CD4-positive, CD25-positive, alpha-beta regulatory T cell (primary cell): ENCODE data around the gene PGLYRP2. TPM values are rescaled to one million over a fixed set of nuclear protein-coding genes. Genes with fewer than 3 reads are reported as not detected.
A peak's percentile ranks its signal among the peaks of the same experiment; 100 is the strongest.

ENCODE experiments used
- ATAC-seq, 2 donors: fragments of 150-1000 bp; cut with Tn5 transposase; one replicate each; pipeline ENCODE4 v1.10.0; 2021; ENCODE audit warnings: low read depth in 2 of 2, moderate number of reproducible peaks in 2 of 2, moderate library complexity in 1 of 2
- DNase-seq, 3 donors: peaks; one replicate each; pipeline versions ENCODE4 v3.0.0 to v3.0.0-alpha.2; 2012 to 2022; ENCODE audit warnings: mixed read lengths in 1 of 3
- H3K27ac ChIP-seq: one replicate; pipeline ENCODE4 v1.7.0; 2013; ENCODE audit warnings: mild to moderate bottlenecking, low read length; ENCODE audit not compliant: insufficient read depth, poor library complexity, severe bottlenecking
- H3K27me3 ChIP-seq: one replicate; pipeline ENCODE4 v1.7.0; 2013; ENCODE audit warnings: low read length; ENCODE audit not compliant: control insufficient read depth, insufficient read depth
- H3K36me3 ChIP-seq: one replicate; pipeline ENCODE4 v1.7.0; 2013; ENCODE audit warnings: mild to moderate bottlenecking, low read length, moderate library complexity; ENCODE audit not compliant: control insufficient read depth, insufficient read depth
- H3K4me1 ChIP-seq: 2 replicates; pipeline ENCODE4 v1.7.0; 2013; ENCODE audit warnings: mild to moderate bottlenecking, low read length; ENCODE audit not compliant: insufficient read depth, control insufficient read depth, poor library complexity, severe bottlenecking
- H3K4me3 ChIP-seq: one replicate; pipeline ENCODE4 v1.7.0; 2013; ENCODE audit warnings: low read depth, mild to moderate bottlenecking, low read length, moderate library complexity
- H3K9me3 ChIP-seq, 2 experiments: 1 replicate in 1 of 2; 2 replicates in 1 of 2; pipeline ENCODE4 v1.7.0; 2013; ENCODE audit warnings: low read length in 2 of 2, mild to moderate bottlenecking in 1 of 2, moderate library complexity in 1 of 2; ENCODE audit not compliant: control insufficient read depth in 2 of 2
- H3K27ac Mint-ChIP-seq, 3 donors: one replicate each; pipeline ENCODE4 v1.8.0; 2020 to 2022; ENCODE audit warnings: mild to moderate bottlenecking in 3 of 3, mixed read lengths in 3 of 3, moderate library complexity in 2 of 3
- H3K27me3 Mint-ChIP-seq: one replicate; pipeline ENCODE4 v1.8.0; 2022; ENCODE audit warnings: mild to moderate bottlenecking, mixed read lengths
- H3K36me3 Mint-ChIP-seq: one replicate; pipeline ENCODE4 v1.8.0; 2020; ENCODE audit warnings: mixed read lengths
- H3K4me1 Mint-ChIP-seq, 4 donors: one replicate each; pipeline ENCODE4 v1.8.0; 2020 to 2022; ENCODE audit warnings: mixed read lengths in 4 of 4, mild to moderate bottlenecking in 1 of 4
- H3K4me3 Mint-ChIP-seq, 4 donors: one replicate each; pipeline ENCODE4 v1.8.0; 2020 to 2022; ENCODE audit warnings: mild to moderate bottlenecking in 4 of 4, mixed read lengths in 4 of 4, moderate library complexity in 3 of 4
- H3K9me3 Mint-ChIP-seq, 7 donors: one replicate each; pipeline ENCODE4 v1.8.0; 2020 to 2022; ENCODE audit warnings: mixed read lengths in 7 of 7, mild to moderate bottlenecking in 3 of 7, moderate library complexity in 2 of 7
- polyA plus RNA-seq, 4 donors: library from polyadenylated mRNA; unstranded; fragments of 300-500 nt; fragmentation: Illumina TruSeq; gene quantifications; one replicate each; pipeline ENCODE4 v1.2.3, GENCODE V29; 2021
- total RNA-seq: library from RNA; stranded (reverse); gene quantifications from one replicate; pipeline ENCODE4 v1.2.3, GENCODE V29; 2022

PGLYRP2 gene
- total and polyA plus RNA-seq, 5 donors from 2014 or later, result 0.10 to 0.12 TPM; not detected in 3

DNA sequence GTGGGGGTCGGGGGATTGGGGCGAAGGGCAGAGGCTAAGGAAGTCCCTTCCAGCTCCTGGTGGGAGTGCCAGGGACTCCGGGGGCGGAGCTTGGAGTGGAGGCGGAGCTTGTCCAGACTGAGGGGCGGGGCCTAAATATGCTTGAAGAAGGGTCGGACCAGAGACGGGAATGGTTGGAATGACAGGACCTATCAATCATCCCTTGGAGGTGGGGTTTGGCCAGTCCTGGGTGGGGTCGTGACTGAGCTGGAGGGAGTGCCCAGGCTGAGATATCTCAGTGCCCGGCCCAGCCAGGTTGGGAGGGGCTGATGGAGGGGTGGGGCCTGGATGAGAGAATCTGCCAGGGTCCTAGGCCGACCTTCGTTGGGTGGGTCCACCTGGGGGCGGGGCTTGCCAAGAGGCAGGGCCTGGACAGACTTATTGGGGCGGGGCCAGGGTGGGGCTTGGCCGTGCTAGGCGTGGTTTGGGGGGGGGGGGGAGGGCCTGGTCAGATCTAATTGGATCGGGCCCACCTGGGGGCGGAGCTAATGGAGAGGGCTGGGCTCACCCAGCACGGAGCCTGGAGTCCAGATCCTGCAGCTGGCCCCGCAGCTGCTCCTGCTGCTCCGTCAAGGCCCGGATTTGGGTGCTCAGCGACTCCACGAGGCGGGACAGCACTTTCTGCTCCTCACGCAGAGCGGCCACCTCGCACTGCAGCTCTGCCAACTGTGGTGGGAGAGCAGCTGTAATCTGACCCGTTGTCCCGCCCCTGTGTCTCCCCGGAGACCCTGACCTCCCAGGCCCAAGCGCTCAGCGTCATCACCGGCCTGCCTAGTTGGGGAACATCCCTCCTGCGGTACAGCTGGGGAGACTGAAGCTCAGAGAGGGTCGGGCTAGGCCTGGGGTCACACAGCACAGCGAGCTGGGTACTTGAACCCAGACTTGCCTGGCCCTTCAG lies 26.9 kb downstream of the PGLYRP2 start:
- no peak overlapping the region for H3K4me3 ChIP-seq
- DNase-seq (no peak), ATAC-seq (no peak)
- peaks cover 0 to 35% (median 24%) of the 10 kb centered on the region in 4 donors for H3K4me1 Mint-ChIP-seq
- peaks cover 48% of the 10 kb centered on the region for H3K36me3 ChIP-seq
- peaks cover 12% of the 10 kb centered on the region for H3K4me1 ChIP-seq
- H3K9me3 Mint-ChIP-seq, result peaks cover 0 to 3% (median 0%) of the 10 kb centered on the region in 7 donors
- H3K27me3 ChIP-seq, result no peaks in the 10 kb centered on the region
- peak overlapping the region in 1 of 4 donors; percentile 48 for H3K4me3 Mint-ChIP-seq
- no peak overlapping the region for H3K27ac Mint-ChIP-seq
- H3K36me3 Mint-ChIP-seq, result peaks cover 32% of the 10 kb centered on the region
- peak overlapping the region; percentile 23 for H3K27ac ChIP-seq
- H3K9me3 ChIP-seq, result no peaks in the 10 kb centered on the region
- peaks cover 9% of the 10 kb centered on the region for H3K27me3 Mint-ChIP-seq

- Histone ChIP-seq H3K36me3 (peaks cover 36% of the 10 kb centered on the region), H3K4me3 (no peak overlapping the region), H3K27ac (peak overlapping the region; percentile 77), H3K4me1 (peaks cover 12% of the 10 kb centered on the region), H3K9me3 (no peaks in the 10 kb centered on the region), H3K27me3 (no peaks in the 10 kb centered on the region)
- H3K4me3 Mint-ChIP-seq, result peak overlapping the region; percentile 83 to 90 (median 88)
- H3K27me3 Mint-ChIP-seq, result peaks cover 9% of the 10 kb centered on the region
- H3K36me3 Mint-ChIP-seq, result peaks cover 30% of the 10 kb centered on the region
- ATAC-seq, result no peak
- H3K9me3 Mint-ChIP-seq, result peaks cover 0 to 3% (median 0%) of the 10 kb centered on the region in 7 donors
- H3K4me1 Mint-ChIP-seq, result peaks cover 0 to 37% (median 25%) of the 10 kb centered on the region in 4 donors
- H3K27ac Mint-ChIP-seq, result peak overlapping the region; percentile 88 to 96 (median 93)
- no peak for DNase-seq
Observed at GRCh38 chr19:15450528-15450890, 28.8 kb downstream of the PGLYRP2 start.

DNA sequence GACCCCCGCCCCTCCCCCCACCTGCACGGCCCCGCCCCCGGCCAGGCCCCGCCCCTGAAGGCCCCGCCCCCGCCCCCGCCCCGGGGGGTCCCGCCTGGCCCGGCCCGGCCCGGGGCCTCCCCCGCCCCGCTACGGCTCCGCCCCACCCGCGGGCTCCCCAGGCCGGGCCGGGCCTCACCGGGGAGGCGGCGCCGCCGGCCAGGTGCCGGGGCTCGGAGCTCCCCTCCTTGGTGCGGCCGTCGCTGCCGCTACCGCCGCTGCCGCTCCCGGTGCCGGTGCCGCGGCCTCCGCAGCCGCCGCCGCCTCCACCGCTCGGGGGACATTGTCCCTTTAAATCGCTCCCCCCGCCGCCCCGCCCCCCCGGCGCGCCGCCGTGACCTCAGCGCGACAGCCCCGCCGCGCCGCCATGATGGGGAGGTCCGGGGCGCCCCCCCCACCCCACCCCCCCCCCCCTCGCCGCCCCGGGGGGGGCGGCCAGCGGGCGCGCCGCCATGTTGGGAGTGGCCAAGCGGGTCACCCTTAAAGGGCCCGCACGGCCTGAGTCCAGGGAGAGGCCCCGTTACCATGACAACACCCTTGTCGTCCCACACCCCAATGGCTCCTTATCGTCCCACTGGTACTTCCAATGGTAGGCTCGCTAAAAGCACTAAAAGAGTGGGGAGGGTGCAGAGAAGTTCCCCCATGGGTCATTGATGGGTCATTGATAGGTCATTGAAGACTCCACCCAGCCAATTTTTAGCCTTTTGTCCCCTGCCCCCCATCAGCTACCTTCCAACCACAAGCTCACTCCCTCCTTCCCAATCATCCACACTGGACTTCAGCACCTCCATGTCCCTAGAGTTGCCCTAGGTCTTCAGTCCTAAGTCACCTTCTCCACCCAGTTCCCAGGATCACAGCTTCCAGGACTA lies 29.4 kb downstream of the PGLYRP2 start, which contains the start of gene WIZ:
Gene WIZ (minus strand): TSS at position 337 of the 908 bp plus-strand sequence. CDS start 1,649 bp downstream, outside the sequence.
- Histone ChIP-seq H3K4me3 (no peak within 1 kb of the TSS), H3K9me3 (no peaks in the 10 kb centered on the region), H3K36me3 (peaks cover 29% of the 10 kb centered on the region), H3K27me3 (no peaks in the 10 kb centered on the region), H3K27ac (peak within 1 kb of the TSS; percentile 77), H3K4me1 (peaks cover 12% of the 10 kb centered on the region)
- Mint-ChIP-seq H3K27ac (peak within 1 kb of the TSS; percentile 88 to 96 (median 93)), H3K4me1 (peaks cover 0 to 31% (median 20%) of the 10 kb centered on the region in 4 donors), H3K36me3 (peaks cover 24% of the 10 kb centered on the region), H3K9me3 (no peaks in the 10 kb centered on the region), H3K27me3 (peaks cover 9% of the 10 kb centered on the region), H3K4me3 (peak within 1 kb of the TSS; percentile 83 to 90 (median 88))
- peak; percentile 73 to 75 for ATAC-seq
- DNase-seq, result peak; percentile 74 to 85 (median 77)

- H3K9me3 Mint-ChIP-seq, result no peaks in the 10 kb centered on the region
- H3K4me3 Mint-ChIP-seq, result peak overlapping the region; percentile 74 to 87 (median 78)
- peak overlapping the region; percentile 38 to 76 (median 65) for H3K27ac Mint-ChIP-seq
- H3K9me3 ChIP-seq, result no peaks in the 10 kb centered on the region
- H3K27ac ChIP-seq, result peak overlapping the region; percentile 51
- H3K36me3 ChIP-seq, result peaks cover 21% of the 10 kb centered on the region
- peaks cover 12% of the 10 kb centered on the region for H3K4me1 ChIP-seq
- peaks cover 9% of the 10 kb centered on the region for H3K27me3 Mint-ChIP-seq
- H3K27me3 ChIP-seq, result no peaks in the 10 kb centered on the region
- no peak for DNase-seq
- H3K4me3 ChIP-seq, result no peak overlapping the region
- ATAC-seq, result no peak
- peaks cover 0 to 27% (median 20%) of the 10 kb centered on the region in 4 donors for H3K4me1 Mint-ChIP-seq
- peaks cover 19% of the 10 kb centered on the region for H3K36me3 Mint-ChIP-seq
Observed at GRCh38 chr19:15448778-15449619, 30.3 kb downstream of the PGLYRP2 start.

DNA sequence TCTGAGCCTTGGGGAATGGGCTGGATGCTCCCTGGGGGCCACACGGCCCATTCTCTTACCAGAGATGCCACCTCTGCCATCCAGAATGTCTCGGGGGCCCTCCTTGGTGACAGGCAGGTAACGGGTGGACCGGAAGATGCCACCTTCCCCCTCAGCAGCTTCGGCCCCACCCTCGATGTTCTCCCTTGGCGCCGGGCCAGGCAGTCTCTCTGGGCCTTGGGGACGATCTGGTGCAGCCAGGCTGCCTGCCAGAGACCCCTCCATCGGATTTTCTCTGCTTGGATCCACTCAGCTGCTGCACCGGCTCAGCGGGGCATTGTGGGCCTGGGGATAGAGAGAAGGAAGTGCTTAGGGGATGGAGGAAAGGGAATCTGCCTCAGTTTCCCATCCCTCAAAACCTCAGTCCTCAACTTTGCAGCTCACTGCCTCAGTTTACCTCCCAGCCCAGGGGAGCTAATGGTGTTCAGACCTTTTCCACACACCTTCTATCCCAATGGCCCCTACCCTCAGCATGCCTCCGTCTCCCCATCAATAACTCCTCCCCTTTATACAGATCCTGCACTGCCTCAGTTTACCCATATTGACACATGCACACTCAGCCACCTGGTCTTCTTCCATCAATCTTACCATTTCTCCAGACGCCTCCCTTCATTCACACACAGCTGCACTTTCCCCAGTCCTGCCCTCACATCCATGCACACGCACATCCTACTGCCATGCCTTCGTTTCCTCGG lies 31.1 kb downstream of the PGLYRP2 start:
- Histone ChIP-seq H3K27me3 (no peaks in the 10 kb centered on the region), H3K4me1 (peaks cover 12% of the 10 kb centered on the region), H3K9me3 (no peaks in the 10 kb centered on the region), H3K4me3 (no peak overlapping the region), H3K36me3 (peaks cover 13% of the 10 kb centered on the region), H3K27ac (no peak overlapping the region)
- H3K36me3 Mint-ChIP-seq, result peaks cover 13% of the 10 kb centered on the region
- peak overlapping the region; percentile 75 to 87 (median 84) for H3K4me3 Mint-ChIP-seq
- DNase-seq (no peak), ATAC-seq (no peak)
- peaks cover 9% of the 10 kb centered on the region for H3K27me3 Mint-ChIP-seq
- peak overlapping the region in 2 of 3 donors; percentile 65 to 76 for H3K27ac Mint-ChIP-seq
- H3K4me1 Mint-ChIP-seq, result peaks cover 0 to 31% (median 18%) of the 10 kb centered on the region in 4 donors
- H3K9me3 Mint-ChIP-seq, result no peaks in the 10 kb centered on the region

DNA sequence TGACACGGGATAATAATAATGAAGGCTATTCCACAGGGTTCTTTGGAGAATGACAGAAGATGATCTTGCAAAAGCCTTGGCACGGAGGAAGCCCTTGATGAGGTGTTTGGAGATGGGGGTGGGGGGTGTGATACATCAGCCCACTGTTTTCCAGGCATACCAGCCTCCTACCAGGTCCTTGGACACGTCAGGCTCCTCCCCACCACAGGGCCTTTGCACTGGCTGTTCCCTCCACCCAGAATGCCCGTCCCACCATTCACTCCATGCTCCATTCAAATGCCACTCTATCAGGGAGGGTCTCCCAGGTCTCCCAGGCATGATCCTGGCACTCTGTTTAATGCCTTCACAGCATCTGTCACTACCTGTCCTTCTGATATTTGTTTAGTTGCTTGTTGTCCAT lies 32.2 kb downstream of the PGLYRP2 start:
- Mint-ChIP-seq H3K4me3 (peak overlapping the region in 2 of 4 donors; percentile 48 to 87), H3K27ac (no peak overlapping the region), H3K27me3 (peaks cover 9% of the 10 kb centered on the region), H3K36me3 (peaks cover 13% of the 10 kb centered on the region), H3K9me3 (no peaks in the 10 kb centered on the region), H3K4me1 (peaks cover 0 to 34% (median 18%) of the 10 kb centered on the region in 4 donors)
- DNase-seq (no peak), ATAC-seq (no peak)
- H3K4me3 ChIP-seq, result no peak overlapping the region
- H3K36me3 ChIP-seq, result peaks cover 5% of the 10 kb centered on the region
- H3K9me3 ChIP-seq, result no peaks in the 10 kb centered on the region
- no peak overlapping the region for H3K27ac ChIP-seq
- peaks cover 12% of the 10 kb centered on the region for H3K4me1 ChIP-seq
- H3K27me3 ChIP-seq, result no peaks in the 10 kb centered on the region
